Mesodermal cell (in vitro differentiated cells): ENCODE measurements around the gene SGK2. TPM values are rescaled to one million over a fixed set of nuclear protein-coding genes. Genes with fewer than 3 reads are reported as not detected.

Experiments
- H3K27ac ChIP-seq: 2 replicates; pipeline ENCODE4 v1.7.0; 2013; ENCODE audit warnings: mild to moderate bottlenecking, low read depth, low read length, moderate library complexity; ENCODE audit not compliant: severe bottlenecking
- H3K36me3 ChIP-seq: 2 replicates; pipeline ENCODE4 v1.7.1; 2013; ENCODE audit warnings: mild to moderate bottlenecking, low read length, moderate library complexity; ENCODE audit not compliant: control insufficient read depth, insufficient read depth
- H3K4me1 ChIP-seq: one replicate; pipeline ENCODE4 v1.7.1; 2013; ENCODE audit warnings: mild to moderate bottlenecking, low read length; ENCODE audit not compliant: insufficient read depth, control insufficient read depth, poor library complexity, severe bottlenecking
- H3K4me3 ChIP-seq: 2 replicates; pipeline ENCODE4 v1.7.0; 2013; ENCODE audit warnings: low read length, control low read depth, mild to moderate bottlenecking; ENCODE audit not compliant: insufficient read depth, poor library complexity, severe bottlenecking; ENCODE audit errors: extremely low read depth
- H3K9me3 ChIP-seq: 2 replicates; pipeline ENCODE4 v1.7.1; 2013; ENCODE audit warnings: mild to moderate bottlenecking, low read length, moderate library complexity; ENCODE audit not compliant: control insufficient read depth
- WGBS, 2 experiments: methylation state at CpG; one replicate each; pipeline ENCODE4 v1.1.5; 2013; ENCODE audit warnings: missing lambda C conversion rate in 2 of 2; ENCODE audit not compliant: insufficient coverage in 2 of 2; 5-methylcytosine and 5-hydroxymethylcytosine counted together
- polyA plus RNA-seq, 2 experiments: library from polyadenylated mRNA; stranded (reverse); fragments of 50-300 nt; gene quantifications; one replicate each; pipeline ENCODE4 v1.2.3, GENCODE V29; 2013

SGK2 gene
- 1.8 TPM for polyA plus RNA-seq (2013, experiment 1 of 2)
- polyA plus RNA-seq (2013, experiment 2 of 2): 1.5 TPM

GRCh38 chr20:43558412-43559146 is at the start of gene SGK2:
Gene SGK2, plus strand, starts transcription at chr20:43559027. Its CDS starts 7,469 bp downstream, at chr20:43566496.
- H3K9me3 ChIP-seq: no peaks in the 10 kb centered on the region
- peaks cover 8% of the 10 kb centered on the region for H3K4me1 ChIP-seq
- no peak within 1 kb of the TSS for H3K4me3 ChIP-seq
- 91 to 93% methylated on average over 12 of the region's 12 CpGs for WGBS, 2 experiments
- H3K36me3 ChIP-seq: no peaks in the 10 kb centered on the region
- H3K27ac ChIP-seq: peak within 1 kb of the TSS; percentile 36

GRCh38 chr20:43511879-43512278 is 46.9 kb upstream of the SGK2 start:
- H3K4me1 ChIP-seq: peaks cover 2% of the 10 kb centered on the region
- H3K9me3 ChIP-seq: no peaks in the 10 kb centered on the region
- 77 to 81% methylated on average over 1 of the region's 1 CpG for WGBS, 2 experiments
- no peaks in the 10 kb centered on the region for H3K36me3 ChIP-seq
- H3K4me3 ChIP-seq: no peak overlapping the region
- H3K27ac ChIP-seq: no peak overlapping the region

- 64 to 69% methylated on average over 6 to 10 of the region's 10 CpGs for WGBS, 2 experiments
- no peak overlapping the region for H3K27ac ChIP-seq
- no peaks in the 10 kb centered on the region for H3K9me3 ChIP-seq
- H3K4me3 ChIP-seq: peak overlapping the region; percentile 20
- peaks cover 9% of the 10 kb centered on the region for H3K36me3 ChIP-seq
- peaks cover 2% of the 10 kb centered on the region for H3K4me1 ChIP-seq
Observed at GRCh38 chr20:43513372-43513930, 45.4 kb upstream of the SGK2 start.

- H3K9me3 ChIP-seq: no peaks in the 10 kb centered on the region
- 32 to 54% methylated on average over 27 to 37 of the region's 39 CpGs for WGBS, 2 experiments
- no peak overlapping the region for H3K27ac ChIP-seq
Observed at GRCh38 chr20:43513931-43514647, 44.7 kb upstream of the SGK2 start.

GRCh38 chr20:43514648-43514999 is 44.2 kb upstream of the SGK2 start:
- peaks cover 9% of the 10 kb centered on the region for H3K36me3 ChIP-seq
- H3K27ac ChIP-seq: no peak overlapping the region
- peak overlapping the region; percentile 56 for H3K4me3 ChIP-seq
- peaks cover 2% of the 10 kb centered on the region for H3K4me1 ChIP-seq
- H3K9me3 ChIP-seq: no peaks in the 10 kb centered on the region
- WGBS, 2 experiments: 34 to 41% methylated on average over 21 to 23 of the region's 27 CpGs

More at GRCh38 chr20:43513931-43514647, 44.7 kb upstream of the SGK2 start:
- Histone ChIP-seq H3K36me3 (peaks cover 9% of the 10 kb centered on the region), H3K4me3 (peak overlapping the region; percentile 56), H3K4me1 (peaks cover 2% of the 10 kb centered on the region)

- Histone ChIP-seq H3K4me1 (peaks cover 2% of the 10 kb centered on the region), H3K36me3 (peaks cover 9% of the 10 kb centered on the region), H3K9me3 (no peaks in the 10 kb centered on the region), H3K27ac (no peak overlapping the region), H3K4me3 (peak overlapping the region; percentile 56)
- 83 to 94% methylated on average over 2 of the region's 2 CpGs for WGBS, 2 experiments
Observed at GRCh38 chr20:43515628-43516027, 43.2 kb upstream of the SGK2 start.

GRCh38 chr20:43516251-43516824 is 42.5 kb upstream of the SGK2 start:
- H3K4me3 ChIP-seq: no peak overlapping the region
- H3K4me1 ChIP-seq: peaks cover 2% of the 10 kb centered on the region
- WGBS, 2 experiments: 88 to 100% methylated on average over 1 of the region's 1 CpG
- H3K27ac ChIP-seq: no peak overlapping the region
- H3K9me3 ChIP-seq: no peaks in the 10 kb centered on the region
- H3K36me3 ChIP-seq: peaks cover 9% of the 10 kb centered on the region

GRCh38 chr20:43520074-43520630 is 38.7 kb upstream of the SGK2 start:
- Histone ChIP-seq H3K36me3 (peaks cover 9% of the 10 kb centered on the region), H3K4me3 (no peak overlapping the region), H3K9me3 (no peaks in the 10 kb centered on the region), H3K4me1 (peaks cover 2% of the 10 kb centered on the region), H3K27ac (no peak overlapping the region)
- no CpG with 5 or more reads among the region's 1 CpG for WGBS, 2 experiments

- 91 to 97% methylated on average over 4 of the region's 5 CpGs for WGBS, 2 experiments
- Histone ChIP-seq H3K36me3 (no peaks in the 10 kb centered on the region), H3K9me3 (no peaks in the 10 kb centered on the region), H3K4me1 (no peaks in the 10 kb centered on the region), H3K27ac (no peak overlapping the region), H3K4me3 (no peak overlapping the region)
Observed at GRCh38 chr20:43525021-43525420, 33.8 kb upstream of the SGK2 start.

GRCh38 chr20:43528258-43528875 is 30.5 kb upstream of the SGK2 start:
- H3K4me3 ChIP-seq: no peak overlapping the region
- 90 to 98% methylated on average over 6 of the region's 8 CpGs for WGBS, 2 experiments

More at GRCh38 chr20:43528258-43528875, 30.5 kb upstream of the SGK2 start:
- Histone ChIP-seq H3K4me1 (no peaks in the 10 kb centered on the region), H3K36me3 (no peaks in the 10 kb centered on the region), H3K27ac (no peak overlapping the region), H3K9me3 (no peaks in the 10 kb centered on the region)
